IPS-18c (cell line): Measurements from ENCODE around the gene DOK5.

ENCODE experiments used
- H3K4me3 ChIP-seq: 2 replicates; pipeline ENCODE4 v1.7.0; 2013; ENCODE audit warnings: low read depth, mild to moderate bottlenecking, low read length, moderate library complexity; ENCODE audit not compliant: insufficient read depth
- H3K9me3 ChIP-seq: one replicate; pipeline ENCODE4 v1.6.1; 2013; ENCODE audit warnings: mild to moderate bottlenecking, low read length, moderate library complexity; ENCODE audit not compliant: control insufficient read depth, insufficient read depth

DOK5 gene

DNA sequence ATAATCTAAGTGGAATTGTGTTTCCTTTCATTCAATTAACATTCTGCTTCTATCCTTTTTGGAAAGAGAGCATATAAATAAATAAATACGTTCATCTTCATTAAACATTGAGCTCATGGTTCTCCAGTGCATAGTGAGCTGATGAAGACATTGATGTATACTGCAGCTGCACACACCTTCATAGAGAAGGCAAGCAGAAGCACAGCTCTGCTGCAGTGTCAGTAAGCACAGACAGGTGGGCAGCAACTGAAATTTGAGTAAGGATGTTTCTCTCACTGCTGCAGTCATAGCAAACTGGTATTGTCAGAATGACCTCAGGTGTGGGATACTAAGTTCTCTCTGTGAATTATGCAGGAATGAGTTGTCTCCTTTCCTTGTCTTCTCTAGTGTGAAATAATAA lies 202.9 kb downstream of the DOK5 start:
- H3K4me3 ChIP-seq: no peak overlapping the region
- no peaks in the 10 kb centered on the region for H3K9me3 ChIP-seq

DNA sequence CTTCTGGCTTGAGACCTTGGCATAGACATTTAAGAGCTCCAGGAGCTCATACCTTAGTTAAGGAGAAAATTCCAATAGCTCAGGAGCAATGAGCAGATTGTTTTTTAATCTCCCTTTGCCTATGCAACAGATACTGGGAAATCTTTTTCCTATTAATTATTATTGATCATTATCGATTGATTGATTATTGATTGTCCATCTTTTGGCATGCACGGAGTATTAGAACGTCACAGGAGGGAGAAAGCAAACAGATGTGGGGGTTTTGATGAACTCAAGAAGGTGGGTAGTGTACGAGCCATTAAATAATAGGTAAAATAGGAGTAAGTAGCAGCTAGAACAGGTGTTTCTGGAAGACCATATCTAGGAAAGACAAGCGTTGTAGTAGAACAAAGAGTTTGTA lies 205.0 kb downstream of the DOK5 start:
- H3K9me3 ChIP-seq: no peaks in the 10 kb centered on the region
- H3K4me3 ChIP-seq: no peak overlapping the region

DNA sequence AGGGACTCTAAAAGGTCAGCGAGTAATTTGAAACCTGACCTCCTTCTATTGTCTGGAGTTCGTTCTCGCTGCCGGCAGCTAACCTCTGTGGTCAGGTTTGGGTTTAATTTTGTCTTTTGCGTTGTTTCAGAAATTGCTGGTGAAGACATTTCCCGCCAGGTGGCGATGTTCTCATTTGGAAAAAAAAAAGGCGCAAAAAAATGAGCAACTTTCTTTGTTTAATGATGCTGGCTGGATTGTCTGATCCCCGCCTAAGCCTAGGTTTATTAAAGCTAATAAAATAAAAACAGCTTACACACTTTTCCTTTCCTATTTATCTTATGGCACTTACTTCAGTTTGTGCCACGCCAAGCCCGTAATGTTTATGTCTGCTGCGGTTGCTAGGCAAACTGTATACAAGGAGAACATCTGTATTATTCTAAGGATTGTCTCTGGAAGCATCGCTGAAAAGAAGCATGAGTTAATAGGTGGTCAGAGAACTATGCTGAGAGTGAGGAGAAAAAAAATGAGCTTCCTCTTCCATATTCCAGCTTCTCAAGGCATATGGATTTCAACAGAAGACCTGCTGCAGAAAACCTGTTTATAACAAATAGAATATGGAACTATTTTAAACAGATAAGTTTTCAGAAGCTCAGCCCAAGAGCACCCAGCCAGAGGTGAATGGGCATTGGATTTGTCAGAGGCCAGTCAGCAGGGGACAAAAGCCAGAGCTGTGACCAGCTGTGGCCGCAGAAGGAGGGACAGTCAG lies 205.7 kb downstream of the DOK5 start:
- no peak overlapping the region for H3K4me3 ChIP-seq
- H3K9me3 ChIP-seq: no peaks in the 10 kb centered on the region

- Histone ChIP-seq H3K4me3 (no peak overlapping the region), H3K9me3 (no peaks in the 10 kb centered on the region)
Measured at GRCh38 chr20:54681869-54682268, 206.5 kb downstream of the DOK5 start.

DNA sequence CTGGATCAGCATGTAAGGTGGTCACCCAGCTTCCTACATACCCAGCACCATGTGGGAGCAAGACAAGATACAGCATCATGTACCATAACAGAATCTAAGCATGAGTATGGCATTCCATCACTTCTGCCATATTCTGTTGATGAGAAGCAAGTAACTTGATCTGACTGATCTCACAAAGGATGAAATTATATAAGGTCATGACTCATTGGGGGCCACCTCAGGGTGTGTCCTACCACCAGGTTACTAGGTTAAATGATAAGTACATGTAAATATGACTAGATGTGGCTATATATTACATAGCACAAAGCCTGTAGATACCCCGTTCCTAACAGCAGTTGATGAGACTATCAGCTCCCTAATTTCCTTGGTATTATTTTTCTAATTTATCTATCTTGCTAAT lies 213.1 kb downstream of the DOK5 start:
- Histone ChIP-seq H3K4me3 (no peak overlapping the region), H3K9me3 (no peaks in the 10 kb centered on the region)

DNA sequence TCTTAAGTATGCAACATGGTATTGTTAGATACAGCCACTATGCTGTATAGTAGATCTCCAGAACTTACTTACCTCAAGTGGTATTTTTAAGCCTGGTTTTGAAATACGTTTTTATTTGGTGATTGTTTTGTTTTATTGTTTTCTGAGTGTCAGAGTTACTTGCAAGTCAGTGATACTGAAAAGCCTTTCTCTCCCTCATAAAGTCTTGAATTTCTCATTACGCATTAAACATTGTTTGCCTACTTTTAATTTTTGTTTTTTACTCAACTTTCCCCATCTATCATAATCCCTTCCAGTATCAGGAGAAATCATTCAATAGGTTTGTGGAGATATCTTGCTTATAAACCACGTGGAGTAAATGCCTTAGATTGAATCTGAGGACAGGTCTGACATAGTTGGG lies 214.9 kb downstream of the DOK5 start:
- H3K4me3 ChIP-seq: no peak overlapping the region
- no peaks in the 10 kb centered on the region for H3K9me3 ChIP-seq

DNA sequence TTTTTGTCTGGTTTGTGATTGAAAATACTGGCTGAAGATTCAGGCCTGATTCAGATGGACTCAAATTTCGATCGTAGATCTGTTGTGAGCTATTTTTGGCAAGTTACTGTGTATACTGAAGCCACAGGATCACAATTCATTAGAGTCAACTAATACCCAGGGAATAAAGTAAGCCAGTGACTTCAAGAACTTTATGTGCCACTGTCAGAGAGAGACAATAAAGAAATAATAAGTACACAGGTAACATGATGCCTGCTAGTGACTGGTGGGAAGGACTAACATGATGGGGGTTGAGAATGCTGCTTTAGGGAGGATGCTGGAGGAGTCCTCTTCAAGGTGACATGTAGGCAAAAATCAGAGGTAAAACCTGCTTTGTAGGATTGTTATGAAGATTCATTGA lies 215.9 kb downstream of the DOK5 start:
- H3K9me3 ChIP-seq: no peaks in the 10 kb centered on the region
- H3K4me3 ChIP-seq: no peak overlapping the region

DNA sequence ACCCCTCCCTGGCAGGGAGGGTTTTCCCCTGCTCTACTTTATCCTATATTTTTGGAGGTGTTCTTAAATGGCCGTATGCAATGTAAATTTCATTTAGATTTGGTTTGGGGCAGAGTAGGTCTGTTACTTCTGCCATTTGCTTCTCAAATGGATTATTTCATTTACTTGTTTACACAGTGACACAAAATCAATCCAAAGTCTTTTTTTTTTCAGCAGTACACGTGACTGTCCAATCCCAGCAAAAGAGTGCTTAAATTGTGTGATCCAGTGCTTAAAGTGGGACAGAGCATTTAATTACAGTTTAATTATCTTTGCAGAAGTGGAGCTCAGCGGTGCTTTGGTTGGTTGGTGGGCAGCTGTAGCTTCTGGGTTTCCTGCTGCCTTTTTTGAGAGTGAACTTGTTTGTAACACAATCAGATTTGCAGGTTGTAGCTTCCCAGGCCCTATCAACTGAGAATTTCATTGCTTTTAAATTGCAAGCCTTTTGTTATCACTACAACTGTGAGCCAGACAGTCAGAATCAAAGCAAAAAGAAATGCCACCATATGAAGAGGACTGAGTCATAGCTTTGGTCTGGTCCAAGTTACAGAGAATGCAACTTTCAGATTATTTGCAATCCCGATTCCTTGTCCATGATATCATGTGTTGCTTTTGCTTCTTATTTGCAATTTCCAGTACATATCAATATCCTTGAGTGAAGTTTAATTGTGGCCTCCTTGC lies 216.9 kb downstream of the DOK5 start:
- H3K9me3 ChIP-seq: no peaks in the 10 kb centered on the region
- no peak overlapping the region for H3K4me3 ChIP-seq

DNA sequence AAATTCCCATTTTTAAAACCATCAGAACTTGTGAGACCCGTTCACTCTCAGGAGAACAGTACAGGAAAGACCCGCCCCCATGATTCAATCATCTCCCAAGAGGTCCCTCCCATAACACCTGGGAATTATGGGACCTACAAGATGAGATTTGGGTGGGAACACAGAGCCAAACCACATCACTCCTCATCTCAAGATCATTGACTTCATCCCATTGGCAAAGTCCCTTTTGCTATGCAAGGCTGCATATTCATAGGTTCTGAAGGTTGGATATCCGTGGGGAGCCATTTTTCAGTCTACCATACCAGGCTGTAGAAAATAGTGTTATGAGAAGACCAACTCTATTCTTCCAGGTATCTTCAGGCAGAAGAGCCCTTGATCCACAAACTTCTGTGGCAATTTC lies 219.1 kb downstream of the DOK5 start:
- no peaks in the 10 kb centered on the region for H3K9me3 ChIP-seq
- H3K4me3 ChIP-seq: no peak overlapping the region

DNA sequence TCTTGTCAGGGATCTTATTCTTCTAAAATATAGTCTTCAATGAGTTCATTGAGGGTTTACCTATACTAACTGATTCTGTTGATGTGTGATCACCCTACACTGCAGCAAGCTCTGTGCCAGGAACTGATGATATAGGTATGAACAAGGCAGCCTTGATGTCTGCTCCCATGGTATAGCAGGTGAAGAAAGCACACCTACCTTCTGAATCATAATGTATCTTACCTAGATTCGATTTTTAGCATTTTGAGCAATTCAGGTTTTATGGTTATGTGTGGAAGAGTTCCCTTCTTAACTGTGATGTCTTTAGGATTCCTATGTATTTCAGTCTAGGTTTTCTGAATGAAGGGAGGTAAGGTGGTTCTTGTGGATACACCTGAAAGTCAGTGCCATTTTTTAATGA lies 223.0 kb downstream of the DOK5 start:
- Histone ChIP-seq H3K9me3 (no peaks in the 10 kb centered on the region), H3K4me3 (no peak overlapping the region)
